GM23248 (cell line): Measurements from ENCODE around the gene DEF6. TPM values are rescaled to one million over a fixed set of nuclear protein-coding genes. Genes with fewer than 3 reads are reported as not detected.

Experiments used
- DNase-seq: peaks from one replicate; pipeline ENCODE4 v3.0.0-alpha.2; 2015
- H2AFZ ChIP-seq: fragments of 200-600 bp; sonication (generic); 2 replicates; pipeline ENCODE4 v1.6.1; 2016; ENCODE audit warnings: antibody characterized with exemption
- H3F3A ChIP-seq: fragments of 200-600 bp; sonication (generic); 2 replicates; pipeline ENCODE4 v1.6.1; 2016; ENCODE audit warnings: mild to moderate bottlenecking, antibody characterized with exemption, mixed run types; ENCODE audit not compliant: insufficient read depth
- H3K27ac ChIP-seq: fragments of 200-600 bp; sonication (generic); 2 replicates; pipeline ENCODE4 v1.5.1; 2016; ENCODE audit warnings: mild to moderate bottlenecking
- H3K27me3 ChIP-seq: fragments of 200-600 bp; sonication (generic); replicated peaks from 2 replicates; pipeline ENCODE4 v1.6.1; 2016; ENCODE audit warnings: mild to moderate bottlenecking; ENCODE audit not compliant: insufficient read depth
- H3K36me3 ChIP-seq: fragments of 200-600 bp; sonication (generic); 2 replicates; pipeline ENCODE4 v1.6.1; 2016; ENCODE audit warnings: low read depth, mild to moderate bottlenecking
- H3K4me1 ChIP-seq: fragments of 200-600 bp; sonication (generic); 2 replicates; pipeline ENCODE4 v1.6.1; 2016; ENCODE audit warnings: mild to moderate bottlenecking; ENCODE audit not compliant: insufficient read depth
- H3K4me2 ChIP-seq: fragments of 200-600 bp; sonication (generic); one replicate; pipeline ENCODE4 v1.6.1; 2016; ENCODE audit warnings: mild to moderate bottlenecking; ENCODE audit not compliant: unreplicated experiment
- H3K4me3 ChIP-seq: fragments of 200-600 bp; sonication (generic); 2 replicates; pipeline ENCODE4 v1.5.1; 2016; ENCODE audit warnings: mild to moderate bottlenecking
- H3K79me2 ChIP-seq: fragments of 200-600 bp; sonication (generic); 2 replicates; pipeline ENCODE4 v1.6.1; 2016; ENCODE audit warnings: mild to moderate bottlenecking; ENCODE audit not compliant: insufficient read depth
- H3K9ac ChIP-seq: fragments of 200-600 bp; sonication (generic); 2 replicates; pipeline ENCODE4 v1.6.1; 2016; ENCODE audit warnings: mild to moderate bottlenecking
- H3K9me2 ChIP-seq: fragments of 200-600 bp; sonication (generic); 2 replicates; pipeline ENCODE4 v1.6.1; 2016; ENCODE audit warnings: mixed run types, mild to moderate bottlenecking, moderate library complexity; ENCODE audit not compliant: insufficient read depth
- H3K9me3 ChIP-seq: fragments of 200-600 bp; sonication (generic); one replicate; pipeline ENCODE4 v1.6.1; 2017; ENCODE audit warnings: low read depth
- H4K20me1 ChIP-seq: fragments of 200-600 bp; sonication (generic); 2 replicates; pipeline ENCODE4 v1.6.0; 2016; ENCODE audit not compliant: insufficient read depth
- EZH2 ChIP-seq: fragments of 200-600 bp; sonication (generic); IDR thresholded peaks from 2 replicates; pipeline ENCODE4 v1.6.1; 2018; ENCODE audit warnings: antibody characterized with exemption, mild to moderate bottlenecking; ENCODE audit not compliant: insufficient read depth, poor library complexity, severe bottlenecking
- EZH2phosphoT487 ChIP-seq: fragments of 200-600 bp; sonication (generic); IDR thresholded peaks from 2 replicates; pipeline ENCODE4 v1.6.1; 2018; ENCODE audit warnings: antibody characterized with exemption, moderate library complexity, mild to moderate bottlenecking, low read depth; ENCODE audit not compliant: insufficient read depth
- WGBS, 2 experiments: methylation state at CpG; one replicate each; pipeline ENCODE4 v1.1.6; 2015 to 2017; ENCODE audit warnings: low lambda C conversion rate in 2 of 2, low coverage in 1 of 2; ENCODE audit errors: missing lambda C conversion rate in 2 of 2; 5-methylcytosine and 5-hydroxymethylcytosine counted together
- in situ Hi-C: fragments of 300-500 bp; cut with MboI; formaldehyde crosslinking; loops from 2 replicates; pipeline ENCODE4 v1.15.0; 2020
- polyA plus RNA-seq: library from polyadenylated mRNA; unstranded; fragments of >200 nt; fragmentation: Nextera tagmentation; extraction: Ambion mirVana; gene quantifications from 2 replicates; pipeline ENCODE4 v1.2.1, GENCODE V29; 2016
- total RNA-seq: library from RNA; depleted of rRNA; stranded (reverse); fragments of >200 nt; shearing (Covaris generic); gene quantifications from 2 replicates; pipeline ENCODE4 v1.2.3, GENCODE V29; 2014

Gene DEF6
- total and polyA plus RNA-seq, 2 experiments from 2014 or later, result 1.7 to 2.6 TPM

DNA sequence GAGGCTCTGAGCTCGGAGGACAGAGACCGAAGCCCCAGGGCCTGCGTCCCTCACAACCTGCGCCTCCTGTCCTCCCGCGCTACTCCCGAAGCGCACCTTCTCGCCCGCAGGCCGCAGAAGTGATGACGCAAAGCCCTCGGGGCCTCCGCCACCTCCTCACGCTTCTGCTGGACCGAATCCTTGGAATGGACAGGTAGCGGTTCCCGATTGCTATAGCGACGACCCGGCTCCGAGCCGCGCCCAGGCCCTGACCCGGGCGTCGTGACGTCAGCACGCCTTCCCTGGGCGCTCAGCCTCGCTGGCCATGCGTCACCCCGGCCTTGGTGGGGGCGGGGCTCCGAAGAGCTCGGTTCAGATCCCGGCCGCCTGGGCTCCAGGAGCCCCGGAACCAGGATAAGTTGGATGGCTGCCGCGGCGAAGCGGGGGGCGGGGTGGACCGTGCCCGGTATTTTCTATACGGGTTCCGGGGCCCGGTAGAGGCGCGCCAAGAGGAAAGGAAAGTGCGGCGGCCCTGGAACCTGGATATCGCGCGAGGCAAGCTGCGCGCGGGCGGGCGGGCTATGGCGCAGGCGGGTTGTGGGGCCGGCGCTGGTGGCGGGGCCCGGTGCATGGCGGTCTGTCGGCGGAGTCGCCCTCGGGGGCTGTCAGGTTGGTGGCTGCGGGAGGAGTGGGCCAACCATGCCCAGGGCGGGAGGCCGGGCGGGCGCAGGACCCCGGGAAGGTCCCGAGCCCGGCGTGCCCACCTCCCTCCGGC is 38.2 kb upstream of the DEF6 start, which contains the start of gene ZNF76:
TSS of gene ZNF76 (plus strand) at position 542 of the 754 bp plus-strand sequence. CDS start 21,417 bp downstream, outside the sequence.
- H3K9me3 ChIP-seq, result no peaks in the 10 kb centered on the region
- 0 to 1% methylated on average over 69 to 70 of the region's 82 CpGs for WGBS, 2 experiments
- H3F3A ChIP-seq, result peaks cover 23% of the 10 kb centered on the region; the same call in 1 of the 2 replicates
- peak within 1 kb of the TSS; percentile 89 for H2AFZ ChIP-seq
- peak within 1 kb of the TSS; percentile 97 for H3K4me2 ChIP-seq
- H3K9me2 ChIP-seq, result no peaks in the 10 kb centered on the region
- peak within 1 kb of the TSS; percentile 95 for H3K9ac ChIP-seq
- H3K27me3 ChIP-seq, result no peaks in the 10 kb centered on the region
- H3K4me3 ChIP-seq, result peak within 1 kb of the TSS; percentile 89
- no peaks in the 10 kb centered on the region for H3K36me3 ChIP-seq
- peak within 1 kb of the TSS; percentile 89 for H3K27ac ChIP-seq
- in situ Hi-C loops, result no loop called here
- H3K79me2 ChIP-seq, result peaks cover 61% of the 10 kb centered on the region
- H3K4me1 ChIP-seq, result peaks cover 24% of the 10 kb centered on the region
- no peak for TF ChIP-seq EZH2
- TF ChIP-seq EZH2phosphoT487, result no peak
- H4K20me1 ChIP-seq, result no peaks in the 10 kb centered on the region
- peak; percentile 99 for DNase-seq

DNA sequence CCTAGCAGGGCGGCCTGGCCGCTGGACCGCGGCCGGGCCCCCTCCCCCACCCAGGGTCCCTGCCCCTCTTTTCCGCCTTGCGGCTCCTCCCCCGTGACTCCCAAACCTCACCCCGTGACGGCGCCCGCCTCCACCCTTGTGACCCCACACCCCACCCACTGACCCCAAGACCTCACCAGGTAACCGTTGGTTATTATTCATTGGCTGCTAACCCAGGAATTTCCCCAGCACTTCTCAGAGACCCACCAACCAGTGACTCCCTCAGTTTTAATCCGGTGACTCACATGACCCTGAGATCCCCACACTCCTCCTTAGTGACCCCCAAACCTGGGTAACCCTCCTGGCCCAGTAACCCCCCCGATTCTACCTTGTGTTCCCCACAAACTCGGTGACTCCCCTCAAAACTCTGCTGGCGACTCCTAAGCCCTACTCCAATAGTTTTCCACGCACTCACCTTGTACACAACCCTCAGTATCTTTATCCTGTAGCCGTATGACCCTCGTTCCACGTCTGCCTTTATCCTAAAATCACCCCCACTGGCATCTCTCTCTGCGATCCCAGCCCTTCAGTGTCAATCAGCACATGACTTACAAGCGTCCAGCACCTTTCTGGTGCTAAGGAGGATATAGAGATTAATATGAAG is 37.5 kb upstream of the DEF6 start:
- DNase-seq, result peak; percentile 46

GRCh38 chr6:35260591-35261570 is 36.7 kb upstream of the DEF6 start:
- H3K27ac ChIP-seq, result peak overlapping the region; percentile 89
- no peaks in the 10 kb centered on the region for H4K20me1 ChIP-seq
- peak overlapping the region; percentile 73 for H2AFZ ChIP-seq
- H3K4me3 ChIP-seq, result peak overlapping the region; percentile 89
- H3K9me3 ChIP-seq, result no peaks in the 10 kb centered on the region
- H3K36me3 ChIP-seq, result no peaks in the 10 kb centered on the region
- 63% methylated on average over 6 of the region's 6 CpGs for WGBS, 2 experiments
- peak; percentile 42 for DNase-seq
- peaks cover 24% of the 10 kb centered on the region for H3K4me1 ChIP-seq
- H3K9me2 ChIP-seq, result no peaks in the 10 kb centered on the region
- H3K9ac ChIP-seq, result peak overlapping the region; percentile 95
- peaks cover 23% of the 10 kb centered on the region; the same call in 1 of the 2 replicates for H3F3A ChIP-seq
- in situ Hi-C loops, result no loop called here
- peaks cover 58% of the 10 kb centered on the region for H3K79me2 ChIP-seq
- no peak for TF ChIP-seq EZH2
- TF ChIP-seq EZH2phosphoT487, result no peak
- H3K4me2 ChIP-seq, result peak overlapping the region; percentile 97
- no peaks in the 10 kb centered on the region for H3K27me3 ChIP-seq

More for the DNA sequence above, 37.5 kb upstream of the DEF6 start:
- Histone ChIP-seq H2AFZ (peak overlapping the region; percentile 73), H3K36me3 (no peaks in the 10 kb centered on the region), H3K27me3 (no peaks in the 10 kb centered on the region), H3K9me2 (no peaks in the 10 kb centered on the region), H3K9me3 (no peaks in the 10 kb centered on the region), H3K9ac (peak overlapping the region; percentile 95), H3K4me1 (peaks cover 24% of the 10 kb centered on the region), H3K79me2 (peaks cover 60% of the 10 kb centered on the region), H3F3A (peaks cover 23% of the 10 kb centered on the region; the same call in 1 of the 2 replicates), H4K20me1 (no peaks in the 10 kb centered on the region), H3K27ac (peak overlapping the region; percentile 89), H3K4me3 (peak overlapping the region; percentile 89), H3K4me2 (peak overlapping the region; percentile 97)
- TF ChIP-seq EZH2 (no peak), EZH2phosphoT487 (no peak)
- in situ Hi-C loops, result no loop called here
- WGBS, 2 experiments, result 4 to 6% methylated on average over 10 to 23 of the region's 23 CpGs

DNA sequence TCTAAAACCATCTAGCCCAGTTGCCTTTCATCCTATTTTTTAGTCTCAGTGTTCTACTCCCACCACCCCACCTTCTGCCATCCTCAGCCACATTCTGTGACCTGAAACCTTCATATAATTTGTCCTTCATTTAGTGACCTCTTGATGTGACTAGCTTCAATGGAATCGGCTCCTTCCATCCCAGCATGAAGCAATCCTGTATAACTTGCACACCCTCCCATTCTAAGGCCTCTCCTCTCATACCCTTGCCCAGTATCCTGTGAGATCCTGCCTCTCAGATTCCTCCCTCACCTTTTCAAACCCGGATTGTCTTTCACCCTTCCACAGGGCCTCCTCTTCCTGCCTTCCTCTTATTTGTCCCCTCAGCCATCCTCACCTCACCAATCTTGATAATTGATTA is 35.0 kb upstream of the DEF6 start:
- no peaks in the 10 kb centered on the region for H3K27me3 ChIP-seq
- no peaks in the 10 kb centered on the region for H3K9me2 ChIP-seq
- no peak overlapping the region for H3K9ac ChIP-seq
- no peaks in the 10 kb centered on the region for H3K36me3 ChIP-seq
- in situ Hi-C loops, result no loop called here
- no peak overlapping the region for H3K27ac ChIP-seq
- 29 to 53% methylated on average over 1 to 2 of the region's 2 CpGs for WGBS, 2 experiments
- H4K20me1 ChIP-seq, result no peaks in the 10 kb centered on the region
- peak; percentile 60 for DNase-seq
- peaks cover 49% of the 10 kb centered on the region for H3K79me2 ChIP-seq
- no peak overlapping the region for H3K4me3 ChIP-seq
- no peaks in the 10 kb centered on the region for H3K9me3 ChIP-seq
- no peak overlapping the region for H2AFZ ChIP-seq
- H3K4me1 ChIP-seq, result peaks cover 23% of the 10 kb centered on the region
- no peak overlapping the region for H3K4me2 ChIP-seq
- H3F3A ChIP-seq, result peaks cover 23% of the 10 kb centered on the region; the same call in 1 of the 2 replicates
- TF ChIP-seq EZH2phosphoT487, result no peak
- no peak for TF ChIP-seq EZH2
